ENCODE results near the gene TMEM170B.

TMEM170B gene, protein sequence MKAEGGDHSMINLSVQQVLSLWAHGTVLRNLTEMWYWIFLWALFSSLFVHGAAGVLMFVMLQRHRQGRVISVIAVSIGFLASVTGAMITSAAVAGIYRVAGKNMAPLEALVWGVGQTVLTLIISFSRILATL

GRCh38 chr6:11537229-11538051 lies at the start of gene TMEM170B:
TSS of gene TMEM170B (plus strand) at chr6:11537749. CDS start at chr6:11538278, 529 bp downstream.
- no peaks in the 10 kb centered on the region for H3K36me3 ChIP-seq (ENCODE audit: control insufficient read depth, insufficient read depth, low read length)
- H3K4me3 ChIP-seq (ENCODE audit: low read depth, low read length), result peak within 1 kb of the TSS; percentile 65
- no peaks in the 10 kb centered on the region for H3K9me3 ChIP-seq (ENCODE audit: control insufficient read depth, insufficient read depth, low read length)
- H3K4me1 ChIP-seq (ENCODE audit: control insufficient read depth, insufficient read depth, low read length), result peaks cover 3% of the 10 kb centered on the region
- peaks cover 50% of the 10 kb centered on the region for H3K27me3 ChIP-seq (ENCODE audit: control insufficient read depth, insufficient read depth, low read length)
- no peak within 1 kb of the TSS for H3K9ac ChIP-seq (ENCODE audit: low read depth, low read length)

GRCh38 chr6:11490996-11491395 lies 46.6 kb upstream of the TMEM170B start:
- Histone ChIP-seq H3K9me3 (ENCODE audit: control insufficient read depth, insufficient read depth, low read length) (no peaks in the 10 kb centered on the region), H3K27me3 (ENCODE audit: control insufficient read depth, insufficient read depth, low read length) (no peaks in the 10 kb centered on the region), H3K4me3 (ENCODE audit: low read depth, low read length) (no peak overlapping the region), H3K9ac (ENCODE audit: low read depth, low read length) (no peak overlapping the region), H3K4me1 (ENCODE audit: control insufficient read depth, insufficient read depth, low read length) (no peaks in the 10 kb centered on the region), H3K36me3 (ENCODE audit: control insufficient read depth, insufficient read depth, low read length) (no peaks in the 10 kb centered on the region)

DNA sequence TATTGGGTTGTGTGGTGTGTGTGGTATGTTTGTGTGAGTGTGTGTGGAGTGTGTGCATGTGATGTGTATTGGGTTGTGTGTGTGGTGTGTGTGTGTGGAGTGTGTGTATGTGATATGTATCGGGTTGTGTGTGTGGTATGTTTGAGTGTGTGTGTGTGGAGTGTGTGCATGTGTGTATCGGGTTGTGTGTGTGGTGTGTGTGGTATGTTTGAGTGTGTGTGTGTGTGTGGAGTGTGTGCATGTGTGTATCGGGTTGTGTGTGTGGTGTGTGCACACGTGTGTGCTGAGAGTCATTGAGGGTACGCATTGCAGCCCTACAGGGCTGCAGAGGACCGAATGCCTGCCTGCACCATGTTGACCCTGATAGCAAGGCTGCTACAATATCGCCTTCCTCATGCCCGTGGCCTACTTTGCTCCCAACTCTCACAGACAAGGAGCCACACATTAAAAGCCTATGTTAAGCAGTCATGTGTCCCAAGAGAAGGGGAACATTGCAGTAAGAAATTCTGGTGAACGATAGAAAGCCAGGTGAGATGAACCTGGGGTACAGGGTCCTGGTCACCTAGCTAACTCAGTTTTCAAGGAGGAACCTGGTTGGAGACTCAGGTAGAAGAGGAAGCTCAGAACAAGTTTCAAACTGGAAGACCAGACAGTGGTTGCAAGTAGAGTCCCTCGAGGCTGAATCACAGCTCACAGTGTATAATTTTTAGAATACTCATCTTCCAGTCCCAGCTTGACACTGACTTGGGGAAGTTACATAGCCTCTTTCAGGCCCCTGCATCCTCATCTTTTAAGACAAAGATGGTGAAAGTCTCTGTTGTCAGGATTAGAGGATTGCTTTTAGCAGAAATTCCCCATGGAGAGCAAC lies 45.7 kb upstream of the TMEM170B start:
- no peak overlapping the region for H3K9ac ChIP-seq (ENCODE audit: low read depth, low read length)
- H3K4me1 ChIP-seq (ENCODE audit: control insufficient read depth, insufficient read depth, low read length), result no peaks in the 10 kb centered on the region
- no peak overlapping the region for H3K4me3 ChIP-seq (ENCODE audit: low read depth, low read length)
- no peaks in the 10 kb centered on the region for H3K36me3 ChIP-seq (ENCODE audit: control insufficient read depth, insufficient read depth, low read length)
- H3K9me3 ChIP-seq (ENCODE audit: control insufficient read depth, insufficient read depth, low read length), result no peaks in the 10 kb centered on the region
- H3K27me3 ChIP-seq (ENCODE audit: control insufficient read depth, insufficient read depth, low read length), result no peaks in the 10 kb centered on the region

- no peak overlapping the region for H3K9ac ChIP-seq (ENCODE audit: low read depth, low read length)
- no peaks in the 10 kb centered on the region for H3K36me3 ChIP-seq (ENCODE audit: control insufficient read depth, insufficient read depth, low read length)
- H3K9me3 ChIP-seq (ENCODE audit: control insufficient read depth, insufficient read depth, low read length), result no peaks in the 10 kb centered on the region
- no peak overlapping the region for H3K4me3 ChIP-seq (ENCODE audit: low read depth, low read length)
- H3K4me1 ChIP-seq (ENCODE audit: control insufficient read depth, insufficient read depth, low read length), result no peaks in the 10 kb centered on the region
- no peaks in the 10 kb centered on the region for H3K27me3 ChIP-seq (ENCODE audit: control insufficient read depth, insufficient read depth, low read length)
Observed at GRCh38 chr6:11492464-11493290, 44.9 kb upstream of the TMEM170B start.

DNA sequence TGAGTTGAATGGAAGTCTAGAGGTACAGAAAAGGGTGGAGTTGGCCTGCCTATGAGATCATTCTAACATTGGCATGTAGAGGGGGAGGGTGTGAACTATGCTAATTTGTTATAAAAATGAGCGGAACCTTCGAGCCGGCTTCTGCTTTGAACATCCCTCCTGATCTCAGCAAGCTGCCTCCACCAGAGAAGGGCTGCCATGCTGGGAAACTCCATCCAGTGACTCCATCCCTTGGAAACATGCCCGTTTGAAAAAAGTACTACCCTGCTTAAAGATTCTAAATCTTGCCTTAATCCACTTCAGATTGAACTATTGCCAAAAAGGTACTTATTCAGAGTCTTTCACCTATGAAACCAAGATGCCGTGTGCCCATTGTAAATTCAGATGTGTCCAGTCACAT lies 43.6 kb upstream of the TMEM170B start:
- no peak overlapping the region for H3K9ac ChIP-seq (ENCODE audit: low read depth, low read length)

DNA sequence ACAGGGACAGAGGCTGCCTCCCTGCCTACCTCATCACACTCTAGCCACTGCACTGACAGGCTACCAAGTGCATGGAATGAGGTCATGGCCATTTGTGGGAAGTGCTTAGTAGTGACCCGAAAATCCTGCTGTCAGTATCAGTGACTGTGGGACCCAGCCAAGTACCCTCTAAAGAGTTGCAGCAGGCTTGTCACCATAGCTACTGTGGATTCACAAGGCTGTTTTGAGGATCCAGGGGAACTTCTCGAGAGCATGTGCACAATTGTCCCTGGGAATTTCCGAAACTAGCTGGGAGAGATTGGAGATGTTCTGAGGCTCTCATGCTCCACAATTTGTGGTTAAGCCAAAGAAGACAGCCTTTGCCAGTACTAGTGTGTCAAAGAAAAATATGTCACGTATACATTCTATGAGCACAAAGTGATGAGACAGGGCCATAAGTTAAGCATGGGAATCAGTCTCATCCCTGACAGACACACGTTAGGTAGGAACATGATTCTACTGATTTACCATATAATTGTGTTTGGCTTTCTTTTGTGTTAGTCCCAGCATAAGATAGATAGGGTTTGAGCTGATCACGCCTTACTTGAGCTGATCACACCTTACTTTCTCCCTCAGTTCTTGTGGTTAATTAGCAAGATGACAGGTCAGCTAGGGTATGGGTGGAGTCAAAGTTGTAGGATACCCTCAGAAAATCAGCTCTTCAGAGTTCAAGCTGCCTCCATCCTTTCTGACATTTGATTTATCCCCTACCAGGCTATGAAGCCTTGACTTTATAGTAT lies 42.6 kb upstream of the TMEM170B start:
- Histone ChIP-seq H3K9ac (ENCODE audit: low read depth, low read length) (no peak overlapping the region), H3K36me3 (ENCODE audit: control insufficient read depth, insufficient read depth, low read length) (no peaks in the 10 kb centered on the region), H3K4me3 (ENCODE audit: low read depth, low read length) (no peak overlapping the region), H3K9me3 (ENCODE audit: control insufficient read depth, insufficient read depth, low read length) (no peaks in the 10 kb centered on the region), H3K4me1 (ENCODE audit: control insufficient read depth, insufficient read depth, low read length) (no peaks in the 10 kb centered on the region), H3K27me3 (ENCODE audit: control insufficient read depth, insufficient read depth, low read length) (no peaks in the 10 kb centered on the region)

More for the DNA sequence above, 43.6 kb upstream of the TMEM170B start:
- Histone ChIP-seq H3K36me3 (ENCODE audit: control insufficient read depth, insufficient read depth, low read length) (no peaks in the 10 kb centered on the region), H3K4me3 (ENCODE audit: low read depth, low read length) (no peak overlapping the region), H3K27me3 (ENCODE audit: control insufficient read depth, insufficient read depth, low read length) (no peaks in the 10 kb centered on the region), H3K4me1 (ENCODE audit: control insufficient read depth, insufficient read depth, low read length) (no peaks in the 10 kb centered on the region), H3K9me3 (ENCODE audit: control insufficient read depth, insufficient read depth, low read length) (no peaks in the 10 kb centered on the region)

- H3K9me3 ChIP-seq (ENCODE audit: control insufficient read depth, insufficient read depth, low read length), result no peaks in the 10 kb centered on the region
- H3K27me3 ChIP-seq (ENCODE audit: control insufficient read depth, insufficient read depth, low read length), result no peaks in the 10 kb centered on the region
- no peak overlapping the region for H3K9ac ChIP-seq (ENCODE audit: low read depth, low read length)
- H3K4me1 ChIP-seq (ENCODE audit: control insufficient read depth, insufficient read depth, low read length), result no peaks in the 10 kb centered on the region
- no peak overlapping the region for H3K4me3 ChIP-seq (ENCODE audit: low read depth, low read length)
- no peaks in the 10 kb centered on the region for H3K36me3 ChIP-seq (ENCODE audit: control insufficient read depth, insufficient read depth, low read length)
Observed at GRCh38 chr6:11495565-11496145, 41.9 kb upstream of the TMEM170B start.

- H3K4me3 ChIP-seq (ENCODE audit: low read depth, low read length), result no peak overlapping the region
Observed at GRCh38 chr6:11496152-11497060, 41.1 kb upstream of the TMEM170B start.

DNA sequence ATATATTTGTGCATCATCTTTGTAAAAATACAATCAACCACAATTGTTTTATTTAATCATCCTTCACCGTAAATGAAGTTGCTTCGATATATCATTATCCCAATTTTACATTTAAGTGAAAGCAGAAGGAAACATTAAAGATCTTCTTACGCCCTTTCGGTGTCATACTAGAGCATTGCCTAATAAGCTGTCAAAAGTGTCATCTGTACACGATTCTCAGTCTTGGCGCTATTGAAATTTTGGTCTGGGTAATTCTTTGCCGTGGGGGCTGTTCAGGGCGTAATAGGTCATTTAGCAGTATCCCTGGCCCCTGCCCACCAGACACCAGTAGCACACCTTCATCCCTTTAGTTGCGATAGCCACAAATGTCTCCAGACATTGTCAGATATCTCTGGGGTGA lies 40.4 kb upstream of the TMEM170B start:
- Histone ChIP-seq H3K9me3 (ENCODE audit: control insufficient read depth, insufficient read depth, low read length) (no peaks in the 10 kb centered on the region), H3K27me3 (ENCODE audit: control insufficient read depth, insufficient read depth, low read length) (no peaks in the 10 kb centered on the region), H3K4me3 (ENCODE audit: low read depth, low read length) (no peak overlapping the region), H3K36me3 (ENCODE audit: control insufficient read depth, insufficient read depth, low read length) (no peaks in the 10 kb centered on the region), H3K4me1 (ENCODE audit: control insufficient read depth, insufficient read depth, low read length) (no peaks in the 10 kb centered on the region), H3K9ac (ENCODE audit: low read depth, low read length) (no peak overlapping the region)

More at GRCh38 chr6:11496152-11497060, 41.1 kb upstream of the TMEM170B start:
- Histone ChIP-seq H3K9ac (ENCODE audit: low read depth, low read length) (no peak overlapping the region), H3K36me3 (ENCODE audit: control insufficient read depth, insufficient read depth, low read length) (no peaks in the 10 kb centered on the region), H3K9me3 (ENCODE audit: control insufficient read depth, insufficient read depth, low read length) (no peaks in the 10 kb centered on the region), H3K4me1 (ENCODE audit: control insufficient read depth, insufficient read depth, low read length) (no peaks in the 10 kb centered on the region), H3K27me3 (ENCODE audit: control insufficient read depth, insufficient read depth, low read length) (no peaks in the 10 kb centered on the region)

GRCh38 chr6:11497881-11498280 lies 39.7 kb upstream of the TMEM170B start:
- Histone ChIP-seq H3K36me3 (ENCODE audit: control insufficient read depth, insufficient read depth, low read length) (no peaks in the 10 kb centered on the region), H3K4me3 (ENCODE audit: low read depth, low read length) (no peak overlapping the region), H3K9me3 (ENCODE audit: control insufficient read depth, insufficient read depth, low read length) (no peaks in the 10 kb centered on the region), H3K9ac (ENCODE audit: low read depth, low read length) (no peak overlapping the region), H3K4me1 (ENCODE audit: control insufficient read depth, insufficient read depth, low read length) (no peaks in the 10 kb centered on the region), H3K27me3 (ENCODE audit: control insufficient read depth, insufficient read depth, low read length) (no peaks in the 10 kb centered on the region)

Data from iPS-15b (cell line).